Measurements from ENCODE around the gene EPB42.

EPB42 gene

GRCh38 chr15:43153269-43153668 lies 67.5 kb downstream of the EPB42 start:
- no peak for ATAC-seq (ENCODE audit: insufficient read depth, low read depth)
- Histone ChIP-seq H3K27me3 (ENCODE audit: insufficient read depth, low read length, poor library complexity) (no peaks in the 10 kb centered on the region), H3K36me3 (ENCODE audit: insufficient read depth, low read length) (peaks cover 19% of the 10 kb centered on the region), H3K9me3 (ENCODE audit: insufficient read depth, low read length, severe bottlenecking) (no peaks in the 10 kb centered on the region), H3K4me2 (ENCODE audit: insufficient read depth, low read length) (no peak overlapping the region), H4K20me1 (ENCODE audit: insufficient read depth, low read length) (no peaks in the 10 kb centered on the region), H3K4me1 (ENCODE audit: insufficient read depth, low read length) (no peaks in the 10 kb centered on the region), H3K79me2 (ENCODE audit: insufficient read depth, low read length) (no peaks in the 10 kb centered on the region), H3K4me3 (ENCODE audit: low read depth in 1 of 2, low read length in 2 of 2) (no peak overlapping the region), H3K27ac (ENCODE audit: low read length) (no peak overlapping the region), H2AFZ (ENCODE audit: low read depth, low read length) (no peak overlapping the region), H3K9ac (ENCODE audit: low read depth, low read length) (no peak overlapping the region)
- TF ChIP-seq EZH2 (IDR thresholded peaks at IDR 0.05; ENCODE audit: borderline replicate concordance, low read depth, low read length, severe bottlenecking) (no peak), CTCF (IDR thresholded peaks at IDR 0.05; ENCODE audit: borderline replicate concordance, extremely low read depth, low read length, poor library complexity, severe bottlenecking) (no peak)
- DNase-seq: no peak

GRCh38 chr15:43151688-43152087 lies 69.1 kb downstream of the EPB42 start:
- Histone ChIP-seq H3K9ac (ENCODE audit: low read depth, low read length) (no peak overlapping the region), H4K20me1 (ENCODE audit: insufficient read depth, low read length) (no peaks in the 10 kb centered on the region), H2AFZ (ENCODE audit: low read depth, low read length) (no peak overlapping the region), H3K36me3 (ENCODE audit: insufficient read depth, low read length) (peaks cover 19% of the 10 kb centered on the region), H3K4me1 (ENCODE audit: insufficient read depth, low read length) (no peaks in the 10 kb centered on the region), H3K4me3 (ENCODE audit: low read depth in 1 of 2, low read length in 2 of 2) (no peak overlapping the region), H3K27ac (ENCODE audit: low read length) (no peak overlapping the region), H3K4me2 (ENCODE audit: insufficient read depth, low read length) (no peak overlapping the region), H3K9me3 (ENCODE audit: insufficient read depth, low read length, severe bottlenecking) (no peaks in the 10 kb centered on the region), H3K79me2 (ENCODE audit: insufficient read depth, low read length) (no peaks in the 10 kb centered on the region), H3K27me3 (ENCODE audit: insufficient read depth, low read length, poor library complexity) (no peaks in the 10 kb centered on the region)
- no peak for DNase-seq
- no peak for TF ChIP-seq CTCF (IDR thresholded peaks at IDR 0.05; ENCODE audit: borderline replicate concordance, extremely low read depth, low read length, poor library complexity, severe bottlenecking)
- TF ChIP-seq EZH2 (IDR thresholded peaks at IDR 0.05; ENCODE audit: borderline replicate concordance, low read depth, low read length, severe bottlenecking): no peak
- peak; percentile 94 for ATAC-seq (ENCODE audit: insufficient read depth, low read depth)

GRCh38 chr15:43150191-43150929 lies 70.5 kb downstream of the EPB42 start:
- H3K27ac ChIP-seq (ENCODE audit: low read length): no peak overlapping the region
- no peaks in the 10 kb centered on the region for H3K79me2 ChIP-seq (ENCODE audit: insufficient read depth, low read length)
- H3K4me1 ChIP-seq (ENCODE audit: insufficient read depth, low read length): no peaks in the 10 kb centered on the region
- H3K4me3 ChIP-seq (ENCODE audit: low read depth in 1 of 2, low read length in 2 of 2): no peak overlapping the region
- ATAC-seq (ENCODE audit: insufficient read depth, low read depth) (no peak), DNase-seq (no peak)
- H3K27me3 ChIP-seq (ENCODE audit: insufficient read depth, low read length, poor library complexity): no peaks in the 10 kb centered on the region
- TF ChIP-seq EZH2 (IDR thresholded peaks at IDR 0.05; ENCODE audit: borderline replicate concordance, low read depth, low read length, severe bottlenecking): no peak
- no peak for TF ChIP-seq CTCF (IDR thresholded peaks at IDR 0.05; ENCODE audit: borderline replicate concordance, extremely low read depth, low read length, poor library complexity, severe bottlenecking)
- H2AFZ ChIP-seq (ENCODE audit: low read depth, low read length): no peak overlapping the region
- no peak overlapping the region for H3K4me2 ChIP-seq (ENCODE audit: insufficient read depth, low read length)
- H4K20me1 ChIP-seq (ENCODE audit: insufficient read depth, low read length): no peaks in the 10 kb centered on the region
- H3K9me3 ChIP-seq (ENCODE audit: insufficient read depth, low read length, severe bottlenecking): no peaks in the 10 kb centered on the region
- no peak overlapping the region for H3K9ac ChIP-seq (ENCODE audit: low read depth, low read length)
- peaks cover 19% of the 10 kb centered on the region for H3K36me3 ChIP-seq (ENCODE audit: insufficient read depth, low read length)

Data from DND-41 (cell line).